Measurements from ENCODE around the gene GLOD4.

DNA sequence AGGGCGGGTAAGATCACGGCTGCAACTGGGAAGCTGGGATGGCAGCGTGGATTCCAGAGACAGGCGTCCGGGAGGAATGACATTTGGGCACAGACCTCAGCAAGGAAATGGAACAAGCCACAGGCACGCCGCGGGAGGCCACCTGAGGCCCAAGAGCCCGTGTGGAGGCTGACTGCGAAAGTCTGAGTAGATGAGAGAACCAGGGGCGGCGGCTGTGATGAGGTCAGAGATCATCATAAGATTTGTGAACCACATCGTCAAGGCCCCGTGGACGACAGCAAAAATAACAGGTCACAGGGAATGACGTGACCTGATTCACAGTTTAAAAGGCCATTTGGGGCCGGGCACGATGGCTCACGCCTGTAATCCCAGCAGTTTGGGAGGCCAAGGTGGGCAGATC lies 48.3 kb upstream of the GLOD4 start:
- TF ChIP-seq CTCF (conservative IDR thresholded peaks at IDR 0.05; ENCODE audit: low read depth, low read length) (no peak), RFX5 (IDR thresholded peaks at IDR 0.05; ENCODE audit: low read depth, low read length) (no peak), BHLHE40 (IDR thresholded peaks at IDR 0.05; ENCODE audit: low read depth, low read length) (no peak), MAZ (IDR thresholded peaks at IDR 0.05; ENCODE audit: borderline replicate concordance, low read depth, low read length) (no peak), POLR2A (IDR thresholded peaks at IDR 0.05; ENCODE audit: low read depth, low read length) (no peak)

Data from IMR-90 (cell line).